NOMO-1 (cell line): ENCODE measurements around the gene SLC24A5.

ENCODE experiments used
- DNase-seq, 2 experiments: peaks; one replicate each; lab custom pipeline; 2025; ENCODE audit not compliant: unreplicated experiment in 2 of 2; lab: John Stamatoyannopoulos, UW

SLC24A5 gene

DNA sequence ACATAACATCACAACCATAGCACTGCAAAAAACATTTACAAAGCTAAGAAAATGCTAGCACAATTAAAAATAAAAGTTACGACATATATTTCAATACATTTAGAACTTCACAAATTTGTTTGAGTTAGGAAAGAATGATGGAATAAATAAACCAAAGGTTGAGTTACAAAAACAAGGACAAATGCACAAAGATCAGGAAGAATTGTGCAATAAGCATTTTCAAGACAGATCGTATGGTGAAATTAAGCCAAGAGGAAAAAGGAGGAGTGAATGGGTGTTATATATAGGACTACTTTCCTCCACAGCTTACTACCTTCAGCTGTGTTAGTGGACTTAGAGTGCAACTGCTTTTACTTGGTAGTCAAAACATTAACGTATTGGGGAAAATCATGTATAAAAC is 64.7 kb downstream of the SLC24A5 start:
- DNase-seq, result no peak

DNA sequence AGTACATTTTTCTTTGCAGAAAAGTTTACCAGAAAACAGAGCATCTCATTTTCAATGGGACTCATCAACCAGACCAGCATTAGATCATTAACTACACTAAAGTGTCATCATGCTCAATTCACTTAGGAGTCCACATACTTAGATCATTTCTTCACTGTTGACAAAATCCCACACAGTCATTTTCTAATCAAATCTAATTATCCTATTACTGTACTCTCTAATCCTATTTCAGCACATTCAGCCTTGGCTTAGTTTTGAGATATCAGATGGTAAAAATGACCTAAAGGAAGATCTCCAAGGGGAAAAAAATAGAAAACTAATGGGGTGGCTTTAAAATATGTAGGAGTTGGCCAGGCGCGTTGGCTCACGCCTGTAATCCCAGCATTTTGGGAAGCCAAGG is 65.5 kb downstream of the SLC24A5 start:
- DNase-seq, result no peak

DNA sequence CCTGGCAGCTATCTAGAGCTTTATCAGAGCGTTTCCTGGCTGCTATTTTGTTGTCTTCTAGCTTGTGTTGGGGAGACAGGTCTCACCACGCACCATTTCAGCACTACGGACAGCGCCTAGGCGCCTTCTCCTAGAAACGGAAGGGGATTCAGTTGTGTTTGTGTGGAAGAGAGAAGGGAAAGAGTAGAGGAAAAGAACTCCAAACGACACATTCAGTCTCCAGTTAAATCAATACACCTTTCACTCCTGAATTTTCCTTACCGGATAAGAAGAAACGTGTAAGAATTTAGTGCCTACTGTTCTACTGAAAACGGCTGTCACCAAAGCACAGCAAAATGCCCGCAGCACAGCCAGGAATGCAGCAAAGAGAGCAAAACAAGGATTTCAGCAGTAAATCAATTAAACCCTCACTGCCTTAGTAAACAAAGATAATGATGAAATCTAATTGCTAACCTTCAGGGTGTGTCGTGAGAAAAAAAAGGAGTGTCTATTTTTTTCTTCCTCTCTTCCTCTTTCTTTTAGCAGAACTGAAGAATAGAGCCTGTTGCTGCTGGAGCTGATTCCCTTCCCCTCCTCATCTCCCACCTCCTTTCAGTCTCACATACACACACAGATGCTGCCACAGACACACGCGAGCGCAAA is 70.3 kb downstream of the SLC24A5 start:
- peak in 1 of 2 experiments; percentile 13 for DNase-seq

DNA sequence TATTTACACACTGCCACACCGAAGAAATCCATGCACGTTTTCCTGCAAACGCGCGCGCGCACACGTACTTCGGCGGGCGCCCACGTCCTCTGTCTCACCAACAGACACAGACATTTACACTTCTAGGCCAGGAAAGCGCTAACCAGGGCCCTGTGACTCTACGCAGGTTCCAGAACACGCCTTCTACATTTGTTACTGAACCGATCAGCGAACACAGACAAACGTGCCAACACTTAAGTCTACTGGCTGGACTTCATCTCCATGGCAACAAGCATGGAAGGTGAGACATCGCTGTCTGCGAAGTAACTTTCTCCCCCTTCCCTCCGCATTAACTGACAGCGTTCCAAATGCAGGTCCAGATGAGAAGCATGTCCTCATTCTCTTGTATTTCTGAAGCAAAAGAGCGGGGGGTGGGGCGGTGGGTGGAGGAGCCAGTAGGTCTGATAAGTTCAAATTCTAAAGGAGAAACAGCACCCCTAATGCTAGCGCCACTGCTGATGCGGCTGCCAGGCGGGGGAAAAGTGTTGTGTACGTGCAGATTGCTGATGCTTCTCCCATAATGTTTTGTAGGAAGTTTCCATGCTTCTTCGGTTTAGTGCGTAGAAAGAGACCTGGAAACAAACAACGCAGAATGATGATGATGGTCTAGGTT is 70.9 kb downstream of the SLC24A5 start, which contains the start of gene CTXN2:
Gene CTXN2 (plus strand): TSS at position 92 of the 652 bp plus-strand sequence. CDS start 9,636 bp downstream, outside the sequence.
- no peak for DNase-seq
